Bronchial epithelial cell (primary cell): ENCODE measurements around the gene IRS2. TPM values are rescaled to one million over a fixed set of nuclear protein-coding genes. Genes with fewer than 3 reads are reported as not detected.

ENCODE experiments used
- DNase-seq: peaks from one replicate; pipeline ENCODE4 v3.0.0-alpha.2; 2010; ENCODE audit warnings: low read depth
- FAIRE-seq: peaks from 2 replicates; lab custom pipeline; 2011; peaks lifted over from hg19 to GRCh38; lab: Jason Lieb, UNC
- H3K27me3 ChIP-seq: 2 replicates; pipeline ENCODE4 v1.5.1; 2011; ENCODE audit warnings: low read length; ENCODE audit not compliant: control insufficient read depth, insufficient read depth
- H3K36me3 ChIP-seq: 2 replicates; pipeline ENCODE4 v1.5.1; 2011; ENCODE audit warnings: low read length; ENCODE audit not compliant: control insufficient read depth, insufficient read depth
- H3K4me3 ChIP-seq: 2 replicates; pipeline ENCODE4 v1.5.1; 2011; ENCODE audit warnings: mild to moderate bottlenecking, low read depth, low read length, control low read depth
- CTCF ChIP-seq: IDR thresholded peaks from 2 replicates; pipeline ENCODE4 v1.5.1; 2011; ENCODE audit warnings: mild to moderate bottlenecking, moderate library complexity, low read length, control low read depth, inconsistent platforms; ENCODE audit not compliant: insufficient read depth, severe bottlenecking
- total RNA-seq: library from RNA; depleted of rRNA; stranded (reverse); fragments of >200 nt; gene quantifications from 2 replicates; pipeline ENCODE4 v1.2.1, GENCODE V29; 2014

IRS2 gene
- total RNA-seq, 1 donor from 2014 or later = 6.8 TPM

- TF ChIP-seq CTCF = no peak
- FAIRE-seq (no peak), DNase-seq (peak; percentile 67)
- peaks cover 8% of the 10 kb centered on the region for H3K36me3 ChIP-seq
- H3K4me3 ChIP-seq = no peak overlapping the region
- H3K27me3 ChIP-seq = no peaks in the 10 kb centered on the region
Measured at GRCh38 chr13:109773276-109773675, 13.1 kb downstream of the IRS2 start.

- FAIRE-seq = no peak
- H3K4me3 ChIP-seq = no peak overlapping the region
- H3K27me3 ChIP-seq = no peaks in the 10 kb centered on the region
- DNase-seq = no peak
- H3K36me3 ChIP-seq = peaks cover 8% of the 10 kb centered on the region
- TF ChIP-seq CTCF = no peak
Measured at GRCh38 chr13:109771926-109772325, 14.5 kb downstream of the IRS2 start.

- Histone ChIP-seq H3K27me3 (no peaks in the 10 kb centered on the region), H3K36me3 (peaks cover 8% of the 10 kb centered on the region), H3K4me3 (no peak overlapping the region)
- DNase-seq (no peak), FAIRE-seq (no peak)
- TF ChIP-seq CTCF = no peak
Measured at GRCh38 chr13:109770436-109770835, 15.9 kb downstream of the IRS2 start.

- FAIRE-seq = no peak
- no peaks in the 10 kb centered on the region for H3K27me3 ChIP-seq
- DNase-seq = no peak
- peaks cover 8% of the 10 kb centered on the region for H3K36me3 ChIP-seq
- no peak overlapping the region for H3K4me3 ChIP-seq
- TF ChIP-seq CTCF = no peak
Measured at GRCh38 chr13:109769921-109770320, 16.5 kb downstream of the IRS2 start.

- DNase-seq = no peak
- H3K27me3 ChIP-seq = no peaks in the 10 kb centered on the region
- no peak for TF ChIP-seq CTCF
- H3K36me3 ChIP-seq = peaks cover 8% of the 10 kb centered on the region
- no peak for FAIRE-seq
- H3K4me3 ChIP-seq = no peak overlapping the region
Measured at GRCh38 chr13:109769275-109769674, 17.1 kb downstream of the IRS2 start.

GRCh38 chr13:109768616-109769015 lies 17.8 kb downstream of the IRS2 start:
- H3K4me3 ChIP-seq = no peak overlapping the region
- H3K27me3 ChIP-seq = no peaks in the 10 kb centered on the region
- DNase-seq (no peak), FAIRE-seq (no peak)
- no peak for TF ChIP-seq CTCF
- peaks cover 8% of the 10 kb centered on the region for H3K36me3 ChIP-seq
